ENCODE results near the gene SELENOT. TPM values are rescaled to one million over a fixed set of nuclear protein-coding genes. Genes with fewer than 3 reads are reported as not detected.

The SELENOT gene
- total and polyA plus RNA-seq, 2 of the 8 experiments (the other 6 are each of a cell fraction or from before 2014, with no cell fraction given), result 79.0 to 290 TPM

GRCh38 chr3:150599611-150600297, 3.4 kb upstream of the SELENOT start (continued):
- TF ChIP-seq TEAD4 (IDR thresholded peaks at IDR 0.05; ENCODE audit: low read depth, low read length) (peak; percentile 78), CBX5 (IDR thresholded peaks at IDR 0.05; ENCODE audit: low read depth, low read length) (no peak), SP1 (IDR thresholded peaks at IDR 0.05; ENCODE audit: low read depth, low read length) (peak; percentile 53; the same call in 1 of the 2 replicates), POU5F1 (IDR thresholded peaks at IDR 0.05; ENCODE audit: low read depth, low read length) (0 out of 2 replicates have a peak, but pooled peaks have one; percentile 4), CBX8 (IDR thresholded peaks at IDR 0.05; ENCODE audit: borderline replicate concordance, low read depth, low read length) (no peak), ASH2L (IDR thresholded peaks at IDR 0.05; ENCODE audit: low read length) (peak; percentile 55)
